ENCODE results near the gene RERE.

The RERE gene

GRCh38 chr1:8497210-8497819, 320.1 kb downstream of the RERE start:
- DNase-seq = no peak

GRCh38 chr1:8496473-8496872, 321.0 kb downstream of the RERE start:
- DNase-seq = no peak

DNA sequence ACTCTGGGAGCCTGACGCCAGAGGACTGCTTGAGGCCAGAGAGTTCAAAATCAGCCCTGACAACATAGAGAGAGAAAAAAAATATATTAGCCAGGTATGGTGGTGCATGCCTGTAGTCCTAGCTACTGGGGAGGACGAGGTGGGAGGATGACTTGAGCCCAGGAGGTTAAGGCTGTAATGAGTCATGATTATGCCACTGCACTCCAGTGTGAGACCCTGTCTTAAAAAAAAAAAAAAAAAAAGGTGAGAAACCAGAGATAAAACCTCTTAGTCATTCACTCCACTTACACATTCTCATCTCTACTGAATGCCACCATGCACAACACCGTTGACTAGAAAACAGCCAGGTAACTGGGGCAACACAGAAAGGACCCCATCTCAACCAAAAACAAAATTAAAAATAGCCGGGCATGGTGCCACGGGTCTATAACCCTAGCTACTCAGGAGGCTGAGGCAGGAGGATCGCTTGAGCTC, 321.5 kb downstream of the RERE start:
- DNase-seq = no peak

DNA sequence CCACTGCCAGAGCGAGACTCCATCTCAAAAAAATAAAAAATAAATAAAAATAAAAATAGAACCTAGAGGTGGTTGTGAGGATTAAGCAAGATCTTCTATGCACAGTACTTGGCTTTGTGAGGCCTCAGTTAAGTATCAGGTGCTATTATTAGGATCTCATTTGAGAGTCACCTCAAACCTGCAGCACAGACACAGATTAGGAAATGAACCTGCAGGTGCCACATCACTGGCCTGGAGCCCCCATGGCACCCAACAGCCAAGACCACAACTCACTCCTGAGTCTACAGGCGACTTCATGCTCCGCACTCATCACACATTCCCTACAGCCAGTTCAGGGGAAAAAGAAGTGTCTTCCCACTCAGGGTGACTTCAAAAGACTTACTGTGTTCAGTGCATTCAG, 322.8 kb downstream of the RERE start:
- DNase-seq = no peak

- DNase-seq = no peak
Measured at GRCh38 chr1:8493916-8494540, 323.4 kb downstream of the RERE start.

DNA sequence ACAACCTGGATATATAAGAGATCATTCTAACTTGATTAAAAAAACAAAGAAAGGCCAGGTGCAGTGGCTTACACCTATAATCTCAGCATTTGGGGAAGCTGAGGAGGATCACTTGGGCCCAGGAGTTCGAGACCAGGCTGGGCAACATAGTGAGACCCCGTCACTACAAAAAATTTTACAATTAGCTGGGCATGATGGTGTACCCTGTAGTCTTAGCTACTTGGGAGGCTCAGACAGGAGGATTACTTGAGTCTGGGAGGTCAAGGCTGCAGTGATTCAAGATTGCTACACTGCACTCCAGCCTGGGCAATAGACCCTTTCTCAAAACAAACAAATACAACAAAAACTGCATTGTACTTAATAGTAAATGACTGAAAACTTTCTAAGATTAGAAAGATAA, 330.2 kb downstream of the RERE start:
- DNase-seq = no peak

- no peak for DNase-seq
Measured at GRCh38 chr1:8486047-8486446, 331.4 kb downstream of the RERE start.

GRCh38 chr1:8483586-8483985, 333.9 kb downstream of the RERE start:
- no peak for DNase-seq

GRCh38 chr1:8482979-8483381, 334.5 kb downstream of the RERE start:
- no peak for DNase-seq

DNA sequence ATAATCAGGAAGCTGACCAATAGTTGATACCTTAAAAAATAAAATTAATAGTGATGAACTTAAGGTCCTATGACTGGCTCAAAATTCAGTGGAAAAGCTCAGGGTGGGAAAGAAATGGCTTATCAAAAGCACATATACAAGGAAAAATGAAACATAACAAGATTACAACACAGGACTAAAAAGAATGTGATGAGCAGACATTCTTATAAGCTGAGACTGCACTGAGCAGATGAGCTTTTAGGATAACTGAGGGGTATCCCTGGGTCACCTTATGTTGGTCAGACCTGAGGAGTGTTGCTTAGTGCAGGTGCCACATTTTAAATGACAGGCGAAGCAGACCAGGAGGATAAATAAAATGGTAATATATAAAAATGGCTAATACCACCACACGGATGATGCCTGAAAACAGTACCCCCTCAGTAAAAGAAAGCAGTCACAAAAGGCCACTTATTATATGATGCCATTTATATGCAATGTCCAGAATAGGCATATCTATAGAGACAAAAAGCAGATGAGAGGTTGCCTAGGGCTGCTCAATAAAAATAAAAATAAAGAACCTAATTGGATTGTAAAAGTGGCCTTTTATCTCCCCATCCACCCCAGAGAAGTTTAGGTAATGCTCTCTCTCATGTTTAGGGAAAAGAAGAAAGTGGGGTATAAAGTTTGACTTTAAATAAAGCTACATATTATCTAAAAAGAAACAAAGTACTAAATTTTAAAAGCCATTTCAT, 335.6 kb downstream of the RERE start:
- no peak for DNase-seq

DNA sequence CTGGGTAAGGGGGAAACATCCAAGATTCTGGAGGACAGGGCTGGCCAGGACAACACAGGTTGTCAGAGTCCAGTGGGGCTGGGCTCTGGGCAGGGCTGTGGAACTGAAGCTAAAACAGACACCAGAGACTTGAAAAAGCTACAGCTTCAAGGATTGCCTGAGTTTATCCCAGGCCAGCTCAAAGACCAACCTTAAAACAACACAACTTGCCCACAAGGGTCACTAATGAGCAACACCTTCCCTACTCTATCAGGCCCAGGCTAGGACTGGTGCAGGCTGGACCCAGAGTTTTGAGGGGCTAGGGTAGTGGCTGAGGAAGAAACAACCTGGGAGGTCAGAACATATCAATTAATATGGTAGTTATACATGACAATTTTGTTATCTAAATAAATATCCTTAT, 338.9 kb downstream of the RERE start:
- DNase-seq = no peak

GRCh38 chr1:8477983-8478362, 339.5 kb downstream of the RERE start:
- no peak for DNase-seq

GRCh38 chr1:8477166-8477982, 340.1 kb downstream of the RERE start:
- DNase-seq = no peak

- DNase-seq = no peak
Measured at GRCh38 chr1:8476006-8476405, 341.4 kb downstream of the RERE start.

DNA sequence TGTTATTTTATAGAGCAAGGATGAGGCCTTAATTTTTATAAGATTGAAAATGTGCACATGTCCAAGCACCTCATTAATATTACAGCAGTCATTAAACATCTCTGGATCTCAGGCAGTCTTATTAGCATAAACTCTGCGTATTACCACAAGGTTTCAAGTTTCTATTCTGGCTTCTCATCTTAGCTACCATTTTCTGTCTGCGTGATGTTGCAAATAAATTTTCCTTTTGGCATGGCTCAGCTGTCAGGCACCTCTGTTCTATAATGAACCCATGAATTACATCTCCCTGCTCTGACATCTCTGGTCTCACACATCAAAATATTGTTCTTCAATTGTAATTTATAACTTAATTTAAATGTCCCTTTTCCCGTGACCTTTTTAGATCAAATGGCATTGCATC, 343.1 kb downstream of the RERE start:
- DNase-seq = no peak

DNA sequence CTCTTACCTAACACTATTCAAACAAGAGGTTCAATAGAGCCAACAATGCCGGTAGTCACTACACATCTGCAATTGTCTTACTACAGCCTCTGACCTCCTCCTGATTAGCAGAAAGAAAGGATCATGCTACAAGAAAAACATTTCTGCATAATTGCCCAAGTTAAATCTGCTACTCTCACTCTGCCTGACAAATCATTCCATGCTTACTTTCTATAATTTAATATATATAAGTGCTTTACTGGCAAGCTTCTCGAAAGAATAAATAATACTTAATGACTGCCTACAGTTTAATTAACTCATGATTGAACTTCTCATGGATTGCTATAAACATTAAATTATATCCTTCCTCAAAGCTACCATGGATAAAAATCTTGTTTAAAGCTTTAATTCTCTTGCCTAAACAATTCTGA, 343.5 kb downstream of the RERE start:
- no peak for DNase-seq

- DNase-seq = no peak
Measured at GRCh38 chr1:8473121-8473875, 344.1 kb downstream of the RERE start.

GRCh38 chr1:8472668-8473067, 344.8 kb downstream of the RERE start:
- no peak for DNase-seq

- DNase-seq = no peak
Measured at GRCh38 chr1:8471451-8471850, 346.0 kb downstream of the RERE start.

DNA sequence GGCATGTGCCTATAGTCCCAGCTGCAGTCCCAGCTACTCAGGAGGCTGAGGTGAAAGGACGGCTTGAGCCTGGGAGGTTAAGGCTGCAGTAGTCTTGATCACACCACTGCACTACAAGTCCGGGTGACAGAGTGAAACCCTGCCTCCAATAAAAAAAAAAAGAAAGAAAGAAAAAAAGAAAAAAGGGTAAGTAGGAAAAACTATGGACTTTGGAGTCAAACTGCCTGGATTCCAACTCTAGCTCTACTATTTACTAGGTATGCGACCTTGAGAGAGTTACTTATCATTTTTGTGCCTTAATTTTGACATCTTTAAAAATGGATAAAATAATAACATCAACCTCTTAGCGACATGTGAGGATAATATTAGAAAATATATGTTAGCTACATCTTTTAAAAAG, 348.7 kb downstream of the RERE start:
- no peak for DNase-seq

GRCh38 chr1:8467308-8467707, 350.1 kb downstream of the RERE start:
- no peak for DNase-seq

DNA sequence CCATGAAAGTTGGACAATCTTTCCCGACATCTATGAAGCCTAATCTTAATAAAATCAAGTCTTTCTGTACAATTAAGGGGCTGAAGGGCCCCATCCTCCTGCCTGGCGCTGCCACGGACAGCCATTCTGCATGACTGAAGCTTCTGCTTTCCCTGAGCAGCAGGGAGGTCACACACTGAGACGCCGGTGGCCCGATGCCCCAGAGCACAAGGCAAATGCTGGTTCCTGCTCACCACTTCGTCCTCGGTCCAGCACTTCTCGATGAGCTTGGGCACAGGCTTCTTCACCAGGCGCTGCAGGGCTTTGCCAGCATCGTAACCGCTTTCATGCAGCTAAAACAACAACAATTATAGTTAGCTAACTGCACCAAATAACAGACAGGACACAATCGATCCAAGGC, 351.7 kb downstream of the RERE start:
- no peak for DNase-seq

DNA sequence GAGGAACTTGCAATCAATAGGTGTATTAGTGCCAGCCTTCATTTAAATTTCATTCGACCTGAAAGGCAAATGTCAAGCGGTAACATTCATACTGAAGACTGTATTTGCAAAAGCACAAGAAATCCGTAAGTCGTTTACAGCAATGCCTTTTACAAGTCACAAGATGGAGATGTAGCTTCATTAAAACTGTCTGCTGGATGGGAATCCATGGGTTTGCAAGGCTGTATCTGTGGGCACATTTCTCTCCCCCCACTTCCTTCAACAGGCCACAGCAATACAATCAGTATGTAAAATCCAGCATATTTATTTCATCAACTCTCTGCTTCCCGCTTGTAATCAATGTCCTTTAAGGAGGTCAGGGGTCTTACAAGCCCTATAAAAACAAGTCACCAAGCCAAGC, 352.4 kb downstream of the RERE start:
- DNase-seq = no peak
